Chondrocyte (in vitro differentiated cells): ENCODE results near the gene OR12D3. TPM values are rescaled to one million over a fixed set of nuclear protein-coding genes. Genes with fewer than 3 reads are reported as not detected.

Experiments used
- DNase-seq: peaks from one replicate; pipeline ENCODE4 v3.0.0; 2021; ENCODE audit warnings: mixed read lengths, low spot score
- H3K27ac Mint-ChIP-seq: one replicate; pipeline ENCODE4 v1.8.0; 2021; ENCODE audit warnings: mild to moderate bottlenecking, moderate library complexity, mixed read lengths; ENCODE audit not compliant: unreplicated experiment
- H3K27me3 Mint-ChIP-seq: 2 replicates; pipeline ENCODE4 v1.8.0; 2021; ENCODE audit warnings: low read depth, mixed read lengths
- H3K36me3 Mint-ChIP-seq: 2 replicates; pipeline ENCODE4 v1.8.0; 2021; ENCODE audit warnings: low read depth, mixed read lengths
- H3K4me1 Mint-ChIP-seq: 2 replicates; pipeline ENCODE4 v1.8.0; 2021; ENCODE audit warnings: low read depth, mild to moderate bottlenecking, mixed read lengths
- H3K4me3 Mint-ChIP-seq: one replicate; pipeline ENCODE4 v1.8.0; 2021; ENCODE audit warnings: mild to moderate bottlenecking, moderate library complexity, mixed read lengths; ENCODE audit not compliant: unreplicated experiment
- H3K9me3 Mint-ChIP-seq: 2 replicates; pipeline ENCODE4 v1.8.0; 2021; ENCODE audit warnings: low read depth, mixed read lengths
- total RNA-seq: library from RNA; stranded (reverse); gene quantifications from 3 replicates; pipeline ENCODE4 v1.2.1, GENCODE V29; 2021
- TF ChIP-seq, protein P1 (sequence below): fragments of 200-600 bp; sonication (generic); IDR thresholded peaks from 2 replicates; pipeline ENCODE4 v1.5.0; 2021; ENCODE audit warnings: antibody characterized with exemption, mild to moderate bottlenecking, moderate library complexity

Gene OR12D3
- total RNA-seq, 1 donor from 2014 or later = not detected

DNA sequence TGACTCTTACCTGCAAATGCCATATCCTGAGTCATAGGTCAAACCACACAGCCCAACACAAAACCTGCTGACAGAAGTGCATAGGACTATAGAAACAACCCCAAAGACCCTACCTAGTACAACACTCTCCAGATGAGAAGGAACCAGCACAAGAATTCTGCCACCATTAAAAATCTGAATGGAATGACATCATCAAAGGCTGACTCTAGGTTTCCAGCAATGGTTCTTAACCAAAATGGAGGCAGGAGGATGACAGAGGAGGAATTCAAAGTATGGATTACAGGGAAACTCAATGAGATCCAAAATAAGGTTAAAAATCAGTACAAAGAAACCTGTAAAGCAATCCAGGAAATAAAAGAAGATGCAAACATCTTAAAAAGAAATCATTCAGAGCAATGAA is 42.4 kb downstream of the OR12D3 start:
- Mint-ChIP-seq H3K4me1 (no peaks in the 10 kb centered on the region), H3K9me3 (peaks cover 3% of the 10 kb centered on the region), H3K36me3 (no peaks in the 10 kb centered on the region), H3K4me3 (no peak overlapping the region), H3K27ac (no peak overlapping the region), H3K27me3 (no peaks in the 10 kb centered on the region)
- TF ChIP-seq, protein P1, sequence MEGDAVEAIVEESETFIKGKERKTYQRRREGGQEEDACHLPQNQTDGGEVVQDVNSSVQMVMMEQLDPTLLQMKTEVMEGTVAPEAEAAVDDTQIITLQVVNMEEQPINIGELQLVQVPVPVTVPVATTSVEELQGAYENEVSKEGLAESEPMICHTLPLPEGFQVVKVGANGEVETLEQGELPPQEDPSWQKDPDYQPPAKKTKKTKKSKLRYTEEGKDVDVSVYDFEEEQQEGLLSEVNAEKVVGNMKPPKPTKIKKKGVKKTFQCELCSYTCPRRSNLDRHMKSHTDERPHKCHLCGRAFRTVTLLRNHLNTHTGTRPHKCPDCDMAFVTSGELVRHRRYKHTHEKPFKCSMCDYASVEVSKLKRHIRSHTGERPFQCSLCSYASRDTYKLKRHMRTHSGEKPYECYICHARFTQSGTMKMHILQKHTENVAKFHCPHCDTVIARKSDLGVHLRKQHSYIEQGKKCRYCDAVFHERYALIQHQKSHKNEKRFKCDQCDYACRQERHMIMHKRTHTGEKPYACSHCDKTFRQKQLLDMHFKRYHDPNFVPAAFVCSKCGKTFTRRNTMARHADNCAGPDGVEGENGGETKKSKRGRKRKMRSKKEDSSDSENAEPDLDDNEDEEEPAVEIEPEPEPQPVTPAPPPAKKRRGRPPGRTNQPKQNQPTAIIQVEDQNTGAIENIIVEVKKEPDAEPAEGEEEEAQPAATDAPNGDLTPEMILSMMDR = no peak
- no peak for DNase-seq

DNA sequence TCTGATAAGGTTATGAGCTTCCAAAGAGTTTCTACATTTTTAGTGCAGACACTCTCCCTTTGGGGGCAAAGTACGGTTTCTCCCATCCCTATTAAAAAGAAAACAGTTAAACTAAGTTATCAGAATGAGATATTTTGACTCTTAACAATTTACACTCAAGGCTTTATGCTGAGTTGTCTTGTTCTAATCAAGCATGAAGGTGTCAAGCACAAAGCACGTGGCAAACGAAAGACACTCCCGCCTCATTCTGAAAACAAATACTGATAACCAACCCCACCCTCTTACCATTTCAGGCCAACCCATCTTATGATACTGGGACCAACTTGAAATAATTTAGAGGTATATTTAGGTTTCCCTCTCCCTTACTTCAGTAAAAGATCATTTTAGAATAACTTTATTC is 49.3 kb downstream of the OR12D3 start:
- Mint-ChIP-seq H3K9me3 (peaks cover 3% of the 10 kb centered on the region), H3K27ac (no peak overlapping the region), H3K36me3 (no peaks in the 10 kb centered on the region), H3K4me1 (no peaks in the 10 kb centered on the region), H3K4me3 (no peak overlapping the region), H3K27me3 (no peaks in the 10 kb centered on the region)
- no peak for DNase-seq
- TF ChIP-seq, protein P1 = no peak

Other genes starting within 250 kb of the OR12D3 start
- gene OR2J2, start 204.4 kb downstream of the OR12D3 start, total RNA-seq = not detected in 3 replicates
- gene OR14J1, start 73.6 kb downstream of the OR12D3 start, total RNA-seq = not detected in 3 replicates
- not detected in 3 replicates for gene OR5V1, start 6.4 kb downstream of the OR12D3 start, total RNA-seq
- gene OR12D2, start 20.3 kb upstream of the OR12D3 start, total RNA-seq = not detected in 3 replicates
- gene OR12D1, start 39.6 kb upstream of the OR12D3 start, total RNA-seq = not detected in 3 replicates
- not detected in 3 replicates for gene OR10C1, start 64.0 kb upstream of the OR12D3 start, total RNA-seq
- not detected in 3 replicates for gene OR11A1, start 81.8 kb upstream of the OR12D3 start, total RNA-seq
- gene OR2H1, start 81.9 kb upstream of the OR12D3 start, total RNA-seq = not detected in 3 replicates
- gene MAS1L, start 112.7 kb upstream of the OR12D3 start, total RNA-seq = not detected in 3 replicates
- gene UBD, start 184.4 kb upstream of the OR12D3 start, total RNA-seq = not detected in 3 replicates
- not detected in 3 replicates for gene OR2H2, start 209.8 kb upstream of the OR12D3 start, total RNA-seq